H9 (cell line): ENCODE data around the gene EHF. TPM values are rescaled to one million over a fixed set of nuclear protein-coding genes. Genes with fewer than 3 reads are reported as not detected.

Source experiments
- DNase-seq: peaks from one replicate; pipeline ENCODE4 v3.0.0-alpha.2; 2017
- H2AFZ ChIP-seq: one replicate; pipeline ENCODE4 v1.6.1; 2013; ENCODE audit warnings: mild to moderate bottlenecking, low read length, control low read depth, moderate library complexity
- H2AK5ac ChIP-seq: 2 replicates; pipeline ENCODE4 v1.6.1; 2013; ENCODE audit warnings: low read length, control low read depth, mixed read lengths; ENCODE audit not compliant: insufficient read length
- H2BK120ac ChIP-seq: one replicate; pipeline ENCODE4 v1.6.1; 2013; ENCODE audit warnings: low read depth, mild to moderate bottlenecking, low read length, control low read depth, inconsistent platforms; ENCODE audit not compliant: poor library complexity, severe bottlenecking
- H2BK12ac ChIP-seq: 2 replicates; pipeline ENCODE4 v1.6.1; 2013; ENCODE audit warnings: low read length, control low read depth, mixed read lengths, low read depth; ENCODE audit not compliant: insufficient read length
- H2BK15ac ChIP-seq: 2 replicates; pipeline ENCODE4 v1.6.1; 2013; ENCODE audit warnings: low read depth, low read length, control low read depth
- H2BK20ac ChIP-seq: one replicate; pipeline ENCODE4 v1.6.1; 2013; ENCODE audit warnings: low read depth, mild to moderate bottlenecking, low read length, control low read depth, inconsistent platforms; ENCODE audit not compliant: poor library complexity, severe bottlenecking
- H2BK5ac ChIP-seq: 2 replicates; pipeline ENCODE4 v1.6.1; 2013; ENCODE audit warnings: low read length, control low read depth, mixed read lengths; ENCODE audit not compliant: insufficient read length
- H3K14ac ChIP-seq: 2 replicates; pipeline ENCODE4 v1.6.1; 2013; ENCODE audit warnings: low read length, control low read depth; ENCODE audit not compliant: insufficient read depth
- H3K18ac ChIP-seq: 2 replicates; pipeline ENCODE4 v1.6.1; 2013; ENCODE audit warnings: low read depth, mild to moderate bottlenecking, mixed read lengths, low read length, control low read depth; ENCODE audit not compliant: insufficient read length
- H3K23ac ChIP-seq: 2 replicates; pipeline ENCODE4 v1.6.1; 2013; ENCODE audit warnings: low read length, control low read depth, mixed read lengths, low read depth; ENCODE audit not compliant: insufficient read length
- H3K23me2 ChIP-seq: 2 replicates; pipeline ENCODE4 v1.6.1; 2013; ENCODE audit warnings: low read depth, mild to moderate bottlenecking, mixed read lengths, low read length, control low read depth; ENCODE audit not compliant: insufficient read length, poor library complexity, severe bottlenecking
- H3K27ac ChIP-seq: 2 replicates; pipeline ENCODE4 v1.5.1; 2013; ENCODE audit warnings: low read length, control low read depth, mixed read lengths, low read depth; ENCODE audit not compliant: insufficient read length
- H3K27me3 ChIP-seq: 2 replicates; pipeline ENCODE4 v1.6.1; 2013; ENCODE audit warnings: low read length, control low read depth, inconsistent platforms; ENCODE audit not compliant: insufficient read depth
- H3K4ac ChIP-seq: 2 replicates; pipeline ENCODE4 v1.6.1; 2013; ENCODE audit warnings: low read depth, mild to moderate bottlenecking, control low read depth, inconsistent platforms, low read length, moderate library complexity
- H3K4me1 ChIP-seq: 2 replicates; pipeline ENCODE4 v1.6.1; 2013; ENCODE audit warnings: low read length, control low read depth, inconsistent platforms; ENCODE audit not compliant: insufficient read depth
- H3K4me2 ChIP-seq: 2 replicates; pipeline ENCODE4 v1.6.1; 2013; ENCODE audit warnings: low read length, control low read depth, mixed read lengths; ENCODE audit not compliant: insufficient read length, insufficient read depth
- H3K56ac ChIP-seq: 2 replicates; pipeline ENCODE4 v1.6.1; 2013; ENCODE audit warnings: low read depth, mild to moderate bottlenecking, mixed read lengths, low read length, control low read depth; ENCODE audit not compliant: insufficient read length
- H3K79me1 ChIP-seq: 2 replicates; pipeline ENCODE4 v1.6.1; 2013; ENCODE audit warnings: low read depth, mild to moderate bottlenecking, moderate library complexity, low read length, control low read depth, inconsistent platforms; ENCODE audit not compliant: insufficient read depth, poor library complexity, severe bottlenecking
- H3K79me2 ChIP-seq: 2 replicates; pipeline ENCODE4 v1.6.1; 2013; ENCODE audit warnings: low read length, control low read depth, inconsistent platforms; ENCODE audit not compliant: insufficient read depth
- H3K9ac ChIP-seq: 2 replicates; pipeline ENCODE4 v1.6.1; 2013; ENCODE audit warnings: low read length, control low read depth, mixed read lengths; ENCODE audit not compliant: insufficient read length; ENCODE audit errors: extremely low read depth
- H3K9me3 ChIP-seq: one replicate; pipeline ENCODE4 v1.6.1; 2013; ENCODE audit warnings: low read depth, low read length, inconsistent platforms; ENCODE audit not compliant: control insufficient read depth
- H3T11ph ChIP-seq: one replicate; pipeline ENCODE4 v1.6.1; 2013; ENCODE audit warnings: mild to moderate bottlenecking, low read length, control low read depth, inconsistent platforms
- H4K20me1 ChIP-seq: one replicate; pipeline ENCODE4 v1.6.1; 2013; ENCODE audit not compliant: control insufficient read depth, insufficient read length, insufficient read depth
- H4K5ac ChIP-seq: 2 replicates; pipeline ENCODE4 v1.6.1; 2013; ENCODE audit warnings: low read depth, mild to moderate bottlenecking, mixed read lengths, low read length, control low read depth; ENCODE audit not compliant: insufficient read length
- H4K8ac ChIP-seq: replicated peaks from 2 replicates; pipeline ENCODE4 v1.6.1; 2013; ENCODE audit warnings: low read length, control low read depth, mixed read lengths, low read depth; ENCODE audit not compliant: insufficient read length
- H4K91ac ChIP-seq: 2 replicates; pipeline ENCODE4 v1.6.1; 2013; ENCODE audit warnings: low read depth, mild to moderate bottlenecking, moderate library complexity, mixed read lengths, low read length, control low read depth; ENCODE audit not compliant: insufficient read length
- H3K27ac Mint-ChIP-seq, 3 experiments: 2 replicates in 2 of 3; 3 replicates in 1 of 3; pipeline ENCODE4 v1.8.0; 2020 to 2021; ENCODE audit warnings: mixed read lengths in 3 of 3, mild to moderate bottlenecking in 1 of 3, moderate library complexity in 1 of 3
- H3K27me3 Mint-ChIP-seq: 2 replicates; pipeline ENCODE4 v1.8.0; 2021; ENCODE audit warnings: low read depth, mild to moderate bottlenecking, moderate library complexity, mixed read lengths
- H3K36me3 Mint-ChIP-seq, 3 experiments: 2 replicates in 2 of 3; 3 replicates in 1 of 3; pipeline ENCODE4 v1.8.0; 2020 to 2021; ENCODE audit warnings: low read depth in 3 of 3, mixed read lengths in 3 of 3; ENCODE audit not compliant: insufficient read depth in 1 of 3
- H3K4me1 Mint-ChIP-seq, 2 experiments: 2 replicates each; pipeline ENCODE4 v1.8.0; 2020; ENCODE audit warnings: mixed read lengths in 2 of 2
- H3K4me3 Mint-ChIP-seq, 2 experiments: 2 replicates in 1 of 2; 3 replicates in 1 of 2; pipeline ENCODE4 v1.8.0; 2020 to 2021; ENCODE audit warnings: mild to moderate bottlenecking in 2 of 2, mixed read lengths in 2 of 2, moderate library complexity in 1 of 2
- H3K9me3 Mint-ChIP-seq, 2 experiments: 2 replicates in 1 of 2; 3 replicates in 1 of 2; pipeline ENCODE4 v1.8.0; 2020; ENCODE audit warnings: mild to moderate bottlenecking in 2 of 2, mixed read lengths in 2 of 2, moderate library complexity in 1 of 2
- CTCF ChIP-seq: fragments of 200-600 bp; sonication (generic); conservative IDR thresholded peaks from 3 replicates; pipeline ENCODE4 v1.8.0; 2021; ENCODE audit warnings: antibody characterized with exemption, mild to moderate bottlenecking
- WGBS: extraction: QIAGEN DNeasy Blood & Tissue Kit; methylation state at CpG from one replicate; pipeline ENCODE4 v1.1.7; 2013; ENCODE audit warnings: missing lambda C conversion rate, low lambda C conversion rate, mixed read lengths; ENCODE audit not compliant: insufficient read length; ENCODE audit errors: extremely low coverage; 5-methylcytosine and 5-hydroxymethylcytosine counted together
- total RNA-seq: library from RNA; stranded (reverse); gene quantifications from 2 replicates; pipeline ENCODE4 v1.2.1, GENCODE V29; 2021

Gene EHF
- total RNA-seq, 1 experiment from 2014 or later = not detected

GRCh38 chr11:34636127-34636526, 15.2 kb downstream of the EHF start:
- Histone ChIP-seq H3K4ac (no peak overlapping the region), H3K4me1 (no peaks in the 10 kb centered on the region; the same call in 1 of the 2 replicates), H4K91ac (no peak overlapping the region), H4K5ac (no peak overlapping the region), H3K9ac (no peak overlapping the region), H3K79me1 (no peaks in the 10 kb centered on the region), H2BK20ac (no peak overlapping the region), H3K18ac (no peak overlapping the region), H3K27me3 (no peaks in the 10 kb centered on the region), H3K56ac (no peak overlapping the region), H3K14ac (no peak overlapping the region), H2BK120ac (no peak overlapping the region), H3T11ph (no peak overlapping the region), H2AFZ (no peak overlapping the region), H4K8ac (no peak overlapping the region), H3K9me3 (no peaks in the 10 kb centered on the region), H4K20me1 (no peaks in the 10 kb centered on the region), H3K79me2 (no peaks in the 10 kb centered on the region), H3K27ac (no peak overlapping the region), H2BK12ac (no peak overlapping the region), H2BK15ac (no peak overlapping the region), H3K23ac (no peak overlapping the region), H2AK5ac (no peak overlapping the region), H3K4me2 (no peak overlapping the region), H3K23me2 (no peaks in the 10 kb centered on the region), H2BK5ac (no peak overlapping the region)
- H3K27ac Mint-ChIP-seq = no peak overlapping the region
- no peaks in the 10 kb centered on the region; the same call in 1 of the 2 replicates for H3K27me3 Mint-ChIP-seq
- WGBS = no CpG with 5 or more reads among the region's 1 CpG
- H3K4me1 Mint-ChIP-seq = peaks cover 21 to 27% of the 10 kb centered on the region in 2 experiments
- no peaks in the 10 kb centered on the region for H3K9me3 Mint-ChIP-seq
- no peak for DNase-seq
- H3K36me3 Mint-ChIP-seq = no peaks in the 10 kb centered on the region
- H3K4me3 Mint-ChIP-seq = no peak overlapping the region
- no peak for TF ChIP-seq CTCF
